K562 (cell line): ENCODE measurements around the gene ITPRIPL2. TPM values are rescaled to one million over a fixed set of nuclear protein-coding genes. Genes with fewer than 3 reads are reported as not detected.

Experiments
- CTBP1 ChIP-seq: fragments of 450-650 bp; IDR thresholded peaks from 2 replicates; pipeline ENCODE4 v1.6.1; 2016; ENCODE audit warnings: borderline replicate concordance
- GTF2F1 ChIP-seq: IDR thresholded peaks from 2 replicates; pipeline ENCODE4 v1.6.1; 2011; ENCODE audit warnings: low read depth, low read length, improper control_type of control experiment
- HMG20B ChIP-seq: fragments of 250-450 bp; sonication (Bioruptor Pico); IDR thresholded peaks from 2 replicates; pipeline ENCODE4 v1.5.0; 2021; ENCODE audit warnings: mild to moderate bottlenecking
- HOXB6 ChIP-seq: fragments of 250-450 bp; sonication (Bioruptor Pico); IDR thresholded peaks from 2 replicates; pipeline ENCODE4 v1.5.1; 2022; ENCODE audit warnings: mild to moderate bottlenecking, borderline replicate concordance
- LARP7 ChIP-seq: fragments of 450-650 bp; IDR thresholded peaks from 2 replicates; pipeline ENCODE4 v1.6.1; 2016
- PKNOX1 ChIP-seq: fragments of 450-650 bp; IDR thresholded peaks from 2 replicates; pipeline ENCODE4 v1.6.1; 2016
- PTTG1 ChIP-seq: fragments of 450-650 bp; IDR thresholded peaks from 2 replicates; pipeline ENCODE4 v1.6.1; 2016; ENCODE audit warnings: low read depth, mild to moderate bottlenecking, missing genetic modification characterization, missing compliant biosample characterization
- REST ChIP-seq, 2 experiments: fragments of 450-650 bp; formaldehyde crosslinking in 1 of 2; IDR thresholded peaks; 2 replicates each; pipeline versions ENCODE4 v1.4.0 to v1.6.1; 2014 to 2020; ENCODE audit warnings: mild to moderate bottlenecking in 2 of 2, borderline replicate concordance in 1 of 2, low read depth in 1 of 2
- SAFB2 ChIP-seq: fragments of 200-400 bp; formaldehyde crosslinking; IDR thresholded peaks from 2 replicates; pipeline ENCODE4 v1.6.1; 2018; ENCODE audit warnings: borderline replicate concordance, low read length, low read depth, moderate library complexity; ENCODE audit not compliant: severe bottlenecking
- SP1 ChIP-seq: sonication (generic); formaldehyde crosslinking; IDR thresholded peaks from 2 replicates; pipeline ENCODE4 v1.8.1; 2022; ENCODE audit warnings: mild to moderate bottlenecking, missing genetic modification reagents
- SREBF1 ChIP-seq: fragments of 150-350 bp; IDR thresholded peaks from 2 replicates; pipeline ENCODE4 v1.6.1; 2014; ENCODE audit warnings: antibody characterized with exemption, low read depth, low read length, borderline replicate concordance
- ZBTB12 ChIP-seq: fragments of 250-450 bp; sonication (Bioruptor Pico); IDR thresholded peaks from 2 replicates; pipeline ENCODE4 v1.4.0; 2020
- ZNF253 ChIP-seq: fragments of 250-450 bp; sonication (Bioruptor Pico); conservative IDR thresholded peaks from 2 replicates; pipeline ENCODE4 v1.6.1; 2021; ENCODE audit warnings: mild to moderate bottlenecking
- polyA plus RNA-seq, 8 experiments: library from polyadenylated mRNA; depleted of rRNA in 4 of 8; stranded (reverse) in 5 of 8; unstranded in 3 of 8; fragments of >200 nt; fragmentation: Nextera tagmentation in 2 of 8; fragmentation: Illumina TruSeq in 1 of 8; extraction: Ambion mirVana in 2 of 8; extraction: Trizol in 1 of 8; gene quantifications; 2 replicates each; pipeline versions ENCODE4 v1.2.1 to v1.2.3, GENCODE V29; 2011 to 2014; ENCODE audit warnings: inconsistent platforms in 1 of 8, missing spikeins in 1 of 8
- total RNA-seq, 7 experiments: library from RNA; depleted of rRNA in 6 of 7; stranded (reverse); fragments of >200 nt in 6 of 7; fragmentation: Illumina TruSeq in 2 of 7; extraction: Trizol in 2 of 7; gene quantifications; 2 replicates each; pipeline versions ENCODE4 v1.2.1 to v1.2.3, GENCODE V29; 2011 to 2021; ENCODE audit warnings: low replicate concordance in 1 of 7
- TF ChIP-seq, protein P1 (sequence below): fragments of 450-650 bp; IDR thresholded peaks from 2 replicates; pipeline ENCODE4 v1.6.1; 2016; ENCODE audit warnings: mild to moderate bottlenecking

Gene ITPRIPL2
- total and polyA plus RNA-seq, 9 of the 15 experiments (the other 6 are each of a cell fraction or from before 2014, with no cell fraction given): 0.04 to 2.2 (median 0.58) TPM

DNA sequence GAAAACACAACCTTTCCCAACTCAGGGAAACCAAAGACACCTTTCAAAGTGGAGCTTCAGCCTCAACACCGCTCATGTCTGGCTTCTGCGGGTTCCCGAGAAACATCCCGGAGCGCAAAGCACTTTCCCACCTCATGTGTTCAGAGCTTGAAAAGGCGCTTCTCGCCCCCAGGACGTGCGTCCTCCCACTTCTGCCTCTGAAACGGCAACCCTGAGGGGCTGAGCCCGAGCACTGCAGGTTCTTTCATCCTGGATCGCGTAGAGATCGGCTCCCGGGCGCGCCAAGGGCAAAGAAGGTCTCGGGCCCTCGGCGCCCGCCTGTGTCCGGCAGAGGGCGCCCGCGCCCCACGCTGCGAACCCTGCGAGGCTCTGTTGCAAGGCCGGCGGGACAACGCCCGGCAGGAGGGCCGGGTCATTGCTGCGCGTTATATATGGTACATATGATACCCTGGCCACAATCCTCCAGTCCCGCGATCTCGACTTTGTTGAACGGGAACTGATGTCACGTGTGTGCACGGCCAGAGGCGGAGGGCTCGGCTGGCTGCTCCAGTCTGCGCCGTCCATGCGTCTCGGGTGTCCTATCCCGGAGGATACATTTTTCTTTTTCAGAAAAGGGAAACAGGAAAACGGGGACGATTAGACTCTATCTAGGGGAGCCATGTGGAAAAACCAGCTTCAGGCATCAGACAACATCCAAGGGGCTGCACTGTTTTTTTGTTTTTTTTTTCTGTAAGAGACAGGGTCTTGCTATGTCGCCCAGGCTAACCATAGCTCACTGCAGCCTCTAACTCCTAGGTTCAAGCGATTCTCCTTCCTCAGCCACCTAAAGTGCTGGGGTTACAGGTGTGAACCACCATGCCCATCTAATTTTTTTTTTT is 27.2 kb upstream of the ITPRIPL2 start (continued):
- TF ChIP-seq REST (IDR thresholded peaks at IDR 0.05; ENCODE audit: borderline replicate concordance): peak; percentile 95
- no peak for TF ChIP-seq REST (CRISPR knock-in tag; IDR thresholded peaks at IDR 0.05; ENCODE audit: low read depth)
- TF ChIP-seq PTTG1 (tag): no peak
- peak; percentile 64 for TF ChIP-seq SP1 (CRISPR knock-in tag)
- TF ChIP-seq HMG20B (CRISPR knock-in tag): no peak
- no peak for TF ChIP-seq LARP7
- TF ChIP-seq, protein P1, sequence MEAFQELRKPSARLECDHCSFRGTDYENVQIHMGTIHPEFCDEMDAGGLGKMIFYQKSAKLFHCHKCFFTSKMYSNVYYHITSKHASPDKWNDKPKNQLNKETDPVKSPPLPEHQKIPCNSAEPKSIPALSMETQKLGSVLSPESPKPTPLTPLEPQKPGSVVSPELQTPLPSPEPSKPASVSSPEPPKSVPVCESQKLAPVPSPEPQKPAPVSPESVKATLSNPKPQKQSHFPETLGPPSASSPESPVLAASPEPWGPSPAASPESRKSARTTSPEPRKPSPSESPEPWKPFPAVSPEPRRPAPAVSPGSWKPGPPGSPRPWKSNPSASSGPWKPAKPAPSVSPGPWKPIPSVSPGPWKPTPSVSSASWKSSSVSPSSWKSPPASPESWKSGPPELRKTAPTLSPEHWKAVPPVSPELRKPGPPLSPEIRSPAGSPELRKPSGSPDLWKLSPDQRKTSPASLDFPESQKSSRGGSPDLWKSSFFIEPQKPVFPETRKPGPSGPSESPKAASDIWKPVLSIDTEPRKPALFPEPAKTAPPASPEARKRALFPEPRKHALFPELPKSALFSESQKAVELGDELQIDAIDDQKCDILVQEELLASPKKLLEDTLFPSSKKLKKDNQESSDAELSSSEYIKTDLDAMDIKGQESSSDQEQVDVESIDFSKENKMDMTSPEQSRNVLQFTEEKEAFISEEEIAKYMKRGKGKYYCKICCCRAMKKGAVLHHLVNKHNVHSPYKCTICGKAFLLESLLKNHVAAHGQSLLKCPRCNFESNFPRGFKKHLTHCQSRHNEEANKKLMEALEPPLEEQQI: no peak
- TF ChIP-seq ZNF253 (CRISPR knock-in tag): no peak
- peak; percentile 84 for TF ChIP-seq CTBP1
- no peak for TF ChIP-seq SREBF1
- TF ChIP-seq HOXB6 (CRISPR knock-in tag): no peak
- no peak for TF ChIP-seq GTF2F1
- TF ChIP-seq ZBTB12 (CRISPR knock-in tag): no peak
- no peak for TF ChIP-seq SAFB2
- TF ChIP-seq PKNOX1: no peak
